Stimulated activated CD8-positive, alpha-beta memory T cell treated with anti-CD3 and anti-CD28 coated beads, Interleukin-4, amount 100 ng/mL, for 24 hours (primary cell): ENCODE data around the gene PSAP.

Experiments used
- DNase-seq: peaks from one replicate; pipeline ENCODE4 v3.0.0-alpha.2; 2020; ENCODE audit warnings: low read depth

Gene PSAP

DNA sequence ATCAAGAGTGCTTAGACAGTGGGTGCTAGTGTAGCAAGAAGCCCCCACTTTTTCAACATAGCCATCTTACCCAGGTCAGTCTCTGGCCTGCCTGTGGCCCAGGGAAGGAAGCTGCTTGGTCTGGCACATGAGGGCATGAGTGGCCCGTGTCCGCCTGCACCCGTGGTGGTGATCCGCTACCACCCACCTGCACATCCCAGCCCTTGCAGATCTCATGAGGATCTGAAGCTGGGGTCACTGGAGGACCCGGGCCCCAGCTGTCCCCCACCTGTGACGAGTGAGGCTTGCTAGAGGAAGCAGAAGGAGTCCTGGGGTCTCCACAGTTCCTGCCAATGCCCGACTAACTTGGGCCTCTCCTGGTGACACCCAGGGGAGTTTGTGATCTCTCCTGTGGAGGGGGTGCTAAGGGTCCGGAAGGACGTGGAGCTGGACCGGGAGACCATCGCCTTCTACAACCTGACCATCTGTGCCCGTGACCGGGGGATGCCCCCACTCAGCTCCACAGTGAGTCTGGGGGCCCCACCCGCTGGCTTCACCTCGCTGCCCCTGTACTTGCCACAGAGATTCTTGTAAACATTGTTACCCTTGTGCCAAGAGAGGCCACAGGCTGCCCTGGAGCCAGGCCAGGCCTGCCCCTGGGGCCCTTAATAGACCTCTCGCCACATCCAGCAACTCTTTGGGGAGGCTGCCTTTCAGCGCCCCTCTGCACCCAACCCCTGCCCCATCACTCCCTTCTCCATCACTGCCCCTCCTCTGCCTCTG lies 67.0 kb downstream of the PSAP start:
- DNase-seq: no peak

- no peak for DNase-seq
These were observed 68.0 kb downstream of the PSAP start for GRCh38 chr10:71782917-71783490.

GRCh38 chr10:71782221-71782916 lies 68.7 kb downstream of the PSAP start:
- DNase-seq: no peak

- DNase-seq: no peak
These were observed 70.3 kb downstream of the PSAP start for GRCh38 chr10:71780719-71781118.

DNA sequence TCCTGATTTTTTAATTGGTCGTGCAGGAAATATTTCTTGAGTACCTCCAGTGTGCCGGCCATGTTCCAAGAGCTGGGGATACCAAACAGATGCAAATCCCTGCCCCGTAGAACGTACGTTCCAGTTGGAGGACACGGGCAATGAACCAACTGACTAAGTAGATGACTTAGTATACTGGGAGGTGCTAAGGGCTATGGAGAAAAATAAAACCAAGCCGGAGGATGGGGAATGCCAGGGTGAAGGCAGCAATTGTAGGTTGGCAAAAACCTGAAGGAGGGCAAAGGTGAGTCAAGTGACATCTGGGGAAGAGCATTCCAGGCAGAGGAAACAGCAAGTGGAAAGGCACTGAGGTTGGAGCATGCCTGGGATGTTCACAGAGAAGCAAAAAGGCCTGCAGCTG lies 70.9 kb downstream of the PSAP start:
- no peak for DNase-seq

- no peak for DNase-seq
These were observed 71.4 kb downstream of the PSAP start for GRCh38 chr10:71779641-71780040.

DNA sequence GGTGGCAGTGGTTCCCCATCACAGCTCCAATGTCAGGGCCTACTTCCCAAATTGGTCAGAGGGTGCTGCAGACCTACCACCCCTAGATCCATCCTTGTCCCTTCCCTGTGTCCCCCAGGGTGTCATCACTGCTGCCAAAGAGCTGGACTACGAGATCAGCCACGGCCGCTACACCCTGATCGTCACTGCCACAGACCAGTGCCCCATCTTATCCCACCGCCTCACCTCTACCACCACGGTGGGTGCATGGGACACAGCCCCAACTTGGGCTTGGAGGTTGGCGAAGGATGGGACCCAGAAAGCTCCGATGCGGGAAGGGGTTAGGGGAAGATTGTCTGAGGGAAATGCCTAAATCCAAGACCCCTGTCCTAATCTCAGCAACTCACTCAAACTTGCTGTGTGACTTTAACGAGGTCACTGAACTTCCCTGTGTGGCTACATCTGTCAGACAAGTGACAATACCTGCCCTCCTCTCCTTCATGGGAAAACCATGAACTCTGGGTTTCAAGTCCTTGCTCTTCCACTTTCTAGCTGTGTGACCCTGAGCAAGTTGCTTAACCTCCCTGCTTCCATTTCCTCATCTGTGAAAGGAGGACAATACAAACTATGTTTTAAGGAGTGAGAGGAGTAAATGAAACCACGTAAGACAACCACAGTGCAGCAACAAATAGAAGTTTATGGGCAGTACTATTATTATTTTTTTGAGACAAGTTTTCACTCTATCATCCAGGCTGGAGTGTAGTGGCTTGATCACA lies 72.8 kb downstream of the PSAP start:
- no peak for DNase-seq

- no peak for DNase-seq
These were observed 73.7 kb downstream of the PSAP start for GRCh38 chr10:71777213-71777985.

- no peak for DNase-seq
These were observed 74.5 kb downstream of the PSAP start for GRCh38 chr10:71776481-71776925.

DNA sequence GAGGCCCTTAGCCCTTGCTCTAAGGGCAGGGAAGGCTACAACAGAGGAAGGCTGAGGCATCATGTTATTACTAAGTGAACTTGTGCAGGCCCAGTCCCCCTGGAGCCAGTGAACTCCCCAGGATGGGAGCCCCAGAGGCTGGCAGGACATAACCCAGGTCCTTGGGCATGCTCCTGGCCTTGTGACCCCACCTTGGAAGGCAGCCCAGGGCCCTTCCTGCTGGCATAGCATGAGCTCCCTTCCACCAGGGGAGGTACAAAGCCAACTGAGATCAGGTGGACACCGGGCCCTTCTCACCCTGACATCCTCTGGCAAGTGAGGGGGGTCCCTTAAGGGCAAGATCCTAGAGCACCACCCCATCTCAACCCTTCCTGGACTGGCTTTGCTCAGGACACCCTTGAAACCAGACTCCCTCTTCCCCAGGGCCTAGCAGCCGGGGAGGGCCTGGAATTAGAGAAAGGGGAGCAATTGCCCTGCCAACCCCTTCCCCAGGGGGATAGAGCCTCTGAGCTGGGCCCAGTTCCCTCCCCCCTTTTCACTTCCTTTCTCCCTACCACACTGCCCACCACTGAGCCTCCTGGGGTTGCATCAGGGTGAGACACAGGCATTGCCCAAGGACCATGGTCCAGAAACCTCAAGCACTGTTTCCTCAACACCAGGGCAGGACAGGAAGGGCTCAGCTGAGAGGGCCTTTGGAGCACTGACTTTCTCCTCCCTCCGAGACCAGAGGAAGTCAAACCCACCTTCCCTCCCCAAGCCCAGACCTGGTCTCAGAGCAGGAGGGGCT lies 75.9 kb downstream of the PSAP start:
- DNase-seq: no peak

DNA sequence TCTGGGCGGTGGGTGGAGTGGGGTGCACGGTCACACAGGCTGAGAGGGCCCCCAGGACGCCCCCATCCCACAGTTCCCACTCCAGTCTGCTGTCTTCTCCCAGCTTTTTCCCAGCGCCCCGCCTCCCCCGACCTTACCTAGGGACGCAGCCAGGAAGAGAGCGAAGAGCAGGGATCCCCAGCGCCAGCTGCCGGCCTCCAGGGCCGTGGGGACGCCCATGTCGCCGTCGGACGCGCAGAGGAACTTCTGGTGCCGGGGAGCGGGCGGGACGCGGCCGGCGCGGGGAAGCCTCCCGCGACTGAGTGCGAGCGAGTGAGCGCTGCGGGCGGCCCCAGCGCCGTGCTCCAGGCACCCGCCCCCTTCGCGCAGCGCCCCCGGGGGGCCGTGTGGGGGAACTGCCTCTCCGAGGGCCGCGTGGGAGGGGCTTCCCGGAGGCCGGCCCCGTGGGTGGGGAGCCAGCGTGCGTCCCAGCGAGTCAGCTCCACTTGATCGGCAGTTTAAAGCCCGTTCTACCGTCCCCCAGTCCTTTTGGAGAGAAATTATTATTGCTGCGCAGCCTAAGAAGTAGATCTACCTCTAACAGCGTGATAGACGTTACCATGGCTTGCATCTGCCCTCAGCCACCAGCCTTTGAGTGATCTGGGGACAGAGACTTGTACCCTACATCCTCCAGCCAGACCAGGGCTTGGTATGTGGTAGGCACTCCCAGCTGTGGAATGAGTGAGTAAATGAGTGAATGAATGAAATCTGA lies 77.7 kb downstream of the PSAP start, which contains the start of gene VSIR:
Gene VSIR (minus strand): TSS at position 300 of the 751 bp plus-strand sequence. CDS start 81 bp downstream, at position 219.
- DNase-seq: peak; percentile 91

GRCh38 chr10:71772832-71773220 lies 78.2 kb downstream of the PSAP start:
- DNase-seq: no peak

GRCh38 chr10:71771821-71772617 lies 79.0 kb downstream of the PSAP start:
- DNase-seq: no peak

GRCh38 chr10:71771204-71771603 lies 79.8 kb downstream of the PSAP start:
- DNase-seq: no peak

- no peak for DNase-seq
These were observed 80.3 kb downstream of the PSAP start for GRCh38 chr10:71770789-71771188.

DNA sequence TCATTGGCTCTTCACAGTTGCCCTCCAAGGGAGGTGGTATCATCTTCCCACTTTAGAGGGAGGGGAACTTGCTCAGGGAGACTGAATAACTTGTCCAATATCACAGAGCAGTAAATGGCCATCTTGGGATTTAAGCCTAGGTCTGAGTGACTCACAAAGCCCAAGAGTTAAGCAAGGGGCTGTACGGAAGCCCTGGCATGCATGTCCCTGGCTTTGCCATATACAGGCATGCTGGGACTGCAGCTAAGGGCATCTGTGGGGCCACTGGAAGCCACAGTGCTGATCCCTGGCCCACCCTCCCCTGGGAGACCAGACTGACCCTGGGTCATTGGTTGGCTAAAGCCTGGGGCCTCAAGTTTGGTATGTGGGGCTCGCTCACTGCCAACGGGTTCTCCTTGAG lies 80.8 kb downstream of the PSAP start:
- no peak for DNase-seq

DNA sequence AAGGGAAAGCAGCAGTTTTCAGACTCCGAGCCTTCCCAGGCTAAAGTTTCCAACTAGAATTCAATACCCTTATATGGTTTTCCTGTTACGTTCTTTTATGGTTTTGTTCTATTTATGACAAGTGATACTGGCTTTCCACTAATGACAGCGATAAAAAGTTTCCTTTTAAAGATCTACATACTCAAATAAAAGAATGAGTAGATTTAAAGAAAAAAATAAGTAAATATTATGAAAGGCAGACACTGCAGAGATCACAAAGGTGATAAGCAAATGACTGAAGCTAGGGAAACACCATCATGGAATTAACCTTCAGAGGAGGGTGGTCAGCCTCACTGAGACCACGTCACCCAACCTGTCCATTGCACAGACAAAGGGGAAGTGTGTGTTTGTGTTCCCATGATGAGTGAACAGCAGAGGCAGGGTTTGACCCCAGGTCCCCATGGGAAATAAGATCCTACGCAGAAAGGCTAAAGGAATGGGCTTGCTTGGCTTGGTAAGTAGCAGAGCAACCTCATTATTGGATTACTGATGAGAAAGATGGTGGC lies 81.7 kb downstream of the PSAP start:
- DNase-seq: no peak

GRCh38 chr10:71767420-71768035 lies 83.5 kb downstream of the PSAP start:
- DNase-seq: no peak
